ENCODE measurements around the gene PTPRN2.
"Not testable (repeated sequence)": the region's sequence is repeated elsewhere in the genome, so short reads cannot be mapped to it uniquely, and the experiment has no call there.

The PTPRN2 gene

DNA sequence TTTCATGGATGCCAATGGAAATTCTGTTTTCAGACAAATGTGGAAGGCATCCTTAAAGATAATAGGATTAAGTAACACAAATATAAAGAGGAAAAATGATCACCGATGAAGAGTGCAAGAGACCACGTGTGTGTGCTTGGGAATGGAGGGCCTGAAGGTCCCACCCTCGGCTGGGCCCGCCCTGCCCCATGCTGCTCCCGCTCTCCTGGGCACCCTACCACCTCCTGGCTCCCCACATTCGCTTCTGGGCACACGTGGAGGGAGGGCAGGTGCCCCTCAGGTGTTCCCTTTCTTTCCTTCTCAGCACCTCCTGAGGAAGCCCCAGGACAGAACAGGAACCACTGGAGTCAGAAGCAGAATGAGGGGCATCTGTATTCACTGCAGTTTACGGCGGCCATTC, 883.3 kb downstream of the PTPRN2 start:
- DNase-seq, result no peak

DNA sequence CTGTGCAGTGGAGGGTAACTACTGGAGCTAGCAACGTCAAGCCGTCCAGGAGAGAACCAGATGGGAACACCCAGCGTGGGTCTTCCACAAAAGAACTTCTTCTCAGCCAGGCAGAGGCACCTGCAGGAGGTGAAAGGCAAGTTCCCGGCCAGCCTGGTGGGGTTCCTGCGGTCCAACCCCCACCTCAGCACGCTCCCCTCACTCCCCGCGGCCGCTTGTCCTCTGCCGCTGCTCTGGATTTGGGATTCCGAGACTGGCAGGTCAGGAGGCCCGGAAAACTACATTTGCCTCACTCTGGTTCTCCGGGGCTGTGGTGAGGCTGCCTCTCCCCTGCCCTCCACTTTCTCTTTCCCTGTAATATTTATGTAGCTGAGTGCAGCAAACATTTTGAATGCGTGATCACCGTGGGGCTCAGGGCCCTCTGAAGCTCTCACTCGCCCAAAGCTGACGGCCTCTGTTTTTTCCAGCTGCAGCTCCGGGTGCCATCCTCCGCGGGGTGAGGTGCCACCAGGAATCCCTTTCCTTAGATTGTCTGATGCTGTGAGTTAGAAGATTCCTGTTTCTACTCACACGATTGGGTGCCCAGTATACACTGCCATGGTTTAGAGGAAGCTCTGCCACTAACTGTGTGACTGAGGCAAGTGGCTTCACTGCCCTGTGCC, 884.0 kb downstream of the PTPRN2 start:
- no peak for DNase-seq

DNA sequence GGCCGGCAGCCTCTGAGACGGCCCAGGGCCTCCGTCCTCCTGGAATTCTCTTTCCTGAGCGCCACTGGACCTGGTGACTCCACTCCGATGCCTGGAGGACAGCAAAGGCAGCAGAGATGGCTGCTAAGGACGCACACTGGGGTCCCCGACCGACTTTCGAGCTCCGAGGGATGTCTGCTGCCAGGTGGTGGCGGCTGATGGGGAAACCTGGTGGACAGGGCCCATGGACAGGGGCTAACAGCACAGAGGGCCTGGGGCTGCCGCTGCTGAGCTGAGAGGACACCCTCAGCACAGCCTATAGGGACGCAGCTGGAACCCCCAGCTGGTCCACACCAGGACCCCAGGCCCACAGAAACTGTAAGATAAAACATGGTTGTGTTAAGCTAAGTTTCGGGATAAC, 884.5 kb downstream of the PTPRN2 start:
- DNase-seq, result no peak

DNA sequence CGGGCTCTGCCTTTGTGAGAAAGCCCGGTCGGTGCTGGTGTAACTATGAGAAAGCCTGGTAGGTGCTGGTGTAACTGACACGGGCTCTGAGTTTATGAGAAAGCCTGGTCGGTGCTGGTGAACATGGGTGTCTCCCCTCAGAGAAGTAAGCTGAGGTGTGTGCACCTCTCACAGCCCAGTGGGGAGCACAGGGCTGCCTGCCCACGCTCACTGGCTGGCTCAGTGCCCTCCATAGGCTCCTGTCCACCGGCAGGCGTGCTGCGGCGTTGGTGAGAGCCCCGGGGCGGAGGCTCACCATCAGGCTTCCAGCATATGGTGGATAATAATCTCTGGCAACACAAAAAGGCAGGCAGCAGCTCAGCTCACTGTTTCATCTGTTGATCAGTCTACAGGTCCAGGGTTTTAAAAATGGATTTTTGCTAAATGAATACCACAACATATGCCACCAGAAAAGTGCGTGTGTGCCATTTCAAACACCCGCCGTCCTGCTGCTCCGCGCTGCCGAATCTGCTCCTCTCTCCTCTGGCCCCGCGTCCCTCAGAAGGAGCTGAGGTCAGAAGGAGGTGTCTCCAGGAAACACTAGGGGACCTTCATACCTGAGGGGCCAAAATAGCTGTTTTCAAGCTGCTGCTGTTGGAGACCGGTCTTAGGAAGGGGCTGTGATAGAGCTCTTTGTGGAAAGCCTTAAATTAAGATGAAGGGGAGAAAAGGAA, 885.2 kb downstream of the PTPRN2 start:
- peak; percentile 68 for DNase-seq

DNA sequence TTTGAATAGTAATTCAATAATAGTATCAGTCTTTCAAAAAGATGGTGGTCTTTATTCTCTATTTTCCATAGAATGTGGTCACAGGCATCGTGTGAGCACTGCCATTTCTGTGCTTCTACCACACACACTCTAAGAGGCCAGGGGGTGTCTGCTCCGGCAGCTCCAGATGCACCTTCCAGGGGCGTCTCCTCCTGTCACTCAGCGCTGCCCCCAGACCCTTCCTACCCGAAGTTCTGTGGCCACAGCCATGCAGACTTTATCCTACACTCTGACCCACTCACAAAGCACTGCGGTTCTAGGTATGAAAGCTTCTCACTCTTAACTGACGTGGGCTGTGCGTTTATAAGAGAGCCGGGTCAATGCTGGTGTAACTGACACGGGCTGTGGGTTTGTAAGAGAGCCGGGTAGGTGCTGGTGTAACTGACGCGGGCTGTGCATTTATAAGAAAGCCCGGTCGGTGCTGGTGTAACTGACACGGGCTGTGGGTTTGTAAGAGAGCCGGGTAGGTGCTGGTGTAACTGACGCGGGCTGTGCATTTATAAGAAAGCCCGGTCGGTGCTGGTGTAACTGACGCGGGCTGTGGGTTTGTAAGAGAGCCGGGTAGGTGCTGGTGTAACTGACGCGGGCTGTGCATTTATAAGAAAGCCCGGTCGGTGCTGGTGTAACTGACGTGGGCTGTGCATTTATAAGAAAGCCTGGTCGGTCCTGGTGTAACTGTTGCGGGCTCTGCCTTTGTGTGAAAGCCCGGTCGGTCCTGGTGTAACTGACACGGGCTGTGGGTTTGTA, 886.0 kb downstream of the PTPRN2 start:
- not testable (repeated sequence) for DNase-seq

DNA sequence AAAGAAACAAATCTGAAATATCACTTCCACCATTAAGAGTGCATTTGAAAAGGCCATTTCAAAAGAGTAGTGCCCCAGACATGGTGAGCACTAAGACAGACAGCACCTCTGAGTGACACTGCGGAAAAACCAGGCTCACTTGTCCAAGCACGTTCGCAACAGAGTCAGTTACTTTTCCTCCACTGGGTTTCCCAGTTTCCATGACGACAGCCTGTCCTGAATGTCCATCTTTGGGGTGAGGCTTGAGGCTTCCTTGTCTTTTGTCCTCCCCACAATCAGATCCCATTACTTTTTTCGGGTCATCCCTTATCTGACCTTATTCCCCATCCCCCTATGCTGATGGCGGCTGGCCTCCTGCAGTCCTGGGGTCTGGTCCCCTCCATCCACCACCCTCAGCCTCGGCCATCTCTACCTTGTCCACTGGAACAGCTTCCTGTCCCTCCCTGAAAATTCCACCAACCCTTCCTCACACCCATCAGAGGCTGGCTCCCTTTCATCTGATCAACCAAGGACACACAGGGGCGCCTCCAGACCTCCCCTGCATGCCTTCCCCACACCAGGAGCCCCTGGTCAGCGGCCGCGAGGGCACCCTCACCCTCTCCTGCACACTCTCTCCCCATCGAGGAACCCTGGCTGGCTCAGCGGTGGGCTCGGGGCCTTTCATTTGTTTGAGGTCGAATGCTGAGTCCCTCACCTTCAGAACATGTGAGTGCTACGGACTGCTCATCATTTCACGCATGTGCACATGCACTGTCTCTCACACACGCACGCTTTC, 887.2 kb downstream of the PTPRN2 start:
- no peak for DNase-seq

DNA sequence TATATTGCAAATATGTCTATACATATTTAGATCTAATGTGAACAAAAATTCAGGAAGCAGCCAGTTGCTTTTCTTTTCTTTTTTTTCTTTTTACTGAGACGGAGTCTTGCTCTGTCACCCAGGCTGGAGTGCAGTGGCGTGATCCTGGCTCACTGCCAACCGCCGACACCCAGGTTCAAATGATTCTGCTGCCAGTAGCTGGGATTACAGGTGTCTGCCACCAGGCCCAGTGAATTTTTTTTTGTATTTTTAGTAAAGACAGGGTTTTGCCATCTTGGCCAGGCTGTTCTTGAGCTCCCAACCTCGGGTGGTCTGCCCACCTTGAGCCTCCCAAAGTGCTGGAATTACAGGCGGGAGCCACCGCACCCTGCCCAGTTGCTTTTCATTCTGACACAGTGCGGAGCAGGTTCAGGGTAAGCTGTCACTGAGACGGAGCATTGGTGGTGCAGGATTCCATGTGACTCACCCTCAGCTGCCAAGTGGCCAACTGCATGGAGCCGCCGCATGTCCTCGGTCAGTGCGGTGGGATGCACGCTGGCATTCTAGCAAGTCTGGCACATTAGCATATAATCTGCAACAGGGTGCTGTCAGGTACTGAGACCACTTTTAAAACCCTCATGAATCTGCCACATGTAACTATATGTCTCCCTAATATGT, 888.1 kb downstream of the PTPRN2 start:
- no peak for DNase-seq

DNA sequence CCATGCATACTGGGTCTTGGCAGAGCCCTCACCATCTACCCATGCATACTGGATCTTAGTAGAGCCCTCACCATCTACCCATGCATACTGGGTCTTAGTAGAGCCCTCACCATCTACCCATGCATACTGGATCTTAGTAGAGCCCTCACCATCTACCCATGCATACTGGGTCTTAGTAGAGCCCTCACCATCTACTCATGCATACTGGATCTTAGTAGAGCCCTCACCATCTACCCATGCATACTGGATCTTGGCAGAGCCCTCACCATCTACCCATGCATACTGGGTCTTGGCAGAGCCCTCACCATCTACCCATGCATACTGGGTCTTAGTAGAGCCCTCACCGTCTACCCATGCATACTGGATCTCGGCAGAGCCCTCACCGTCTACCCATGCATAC, 890.3 kb downstream of the PTPRN2 start:
- not testable (repeated sequence) for DNase-seq

DNA sequence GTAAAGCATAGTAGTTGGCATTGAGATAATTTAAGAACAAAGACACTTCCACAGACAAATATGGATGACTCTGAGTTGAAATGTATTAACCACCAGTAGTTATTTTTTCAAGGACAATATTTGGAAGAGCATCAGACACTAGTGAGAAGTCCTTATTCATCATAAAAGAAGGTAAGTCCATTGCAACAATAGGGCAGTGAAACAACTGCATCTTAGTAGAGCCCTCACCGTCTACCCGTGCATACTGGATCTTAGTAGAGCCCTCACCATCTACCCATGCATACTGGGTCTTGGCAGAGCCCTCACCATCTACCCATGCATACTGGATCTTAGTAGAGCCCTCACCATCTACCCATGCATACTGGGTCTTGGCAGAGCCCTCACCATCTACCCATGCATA, 892.0 kb downstream of the PTPRN2 start:
- DNase-seq, result not testable (repeated sequence)

DNA sequence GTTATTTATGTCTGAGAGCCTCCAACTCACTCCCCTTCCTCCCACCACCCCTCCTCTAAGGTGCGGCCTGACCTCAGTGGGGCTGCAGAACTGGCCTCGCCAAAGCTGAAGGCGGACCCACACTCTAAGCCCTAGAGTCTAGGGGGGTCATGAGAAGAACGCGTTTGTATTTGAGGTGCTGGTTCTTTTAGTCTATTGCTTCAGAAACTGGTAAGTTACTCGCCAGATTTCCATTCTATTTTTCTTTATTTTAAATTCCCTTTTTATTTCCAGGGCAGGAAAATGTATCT, 893.3 kb downstream of the PTPRN2 start:
- DNase-seq, result no peak

DNA sequence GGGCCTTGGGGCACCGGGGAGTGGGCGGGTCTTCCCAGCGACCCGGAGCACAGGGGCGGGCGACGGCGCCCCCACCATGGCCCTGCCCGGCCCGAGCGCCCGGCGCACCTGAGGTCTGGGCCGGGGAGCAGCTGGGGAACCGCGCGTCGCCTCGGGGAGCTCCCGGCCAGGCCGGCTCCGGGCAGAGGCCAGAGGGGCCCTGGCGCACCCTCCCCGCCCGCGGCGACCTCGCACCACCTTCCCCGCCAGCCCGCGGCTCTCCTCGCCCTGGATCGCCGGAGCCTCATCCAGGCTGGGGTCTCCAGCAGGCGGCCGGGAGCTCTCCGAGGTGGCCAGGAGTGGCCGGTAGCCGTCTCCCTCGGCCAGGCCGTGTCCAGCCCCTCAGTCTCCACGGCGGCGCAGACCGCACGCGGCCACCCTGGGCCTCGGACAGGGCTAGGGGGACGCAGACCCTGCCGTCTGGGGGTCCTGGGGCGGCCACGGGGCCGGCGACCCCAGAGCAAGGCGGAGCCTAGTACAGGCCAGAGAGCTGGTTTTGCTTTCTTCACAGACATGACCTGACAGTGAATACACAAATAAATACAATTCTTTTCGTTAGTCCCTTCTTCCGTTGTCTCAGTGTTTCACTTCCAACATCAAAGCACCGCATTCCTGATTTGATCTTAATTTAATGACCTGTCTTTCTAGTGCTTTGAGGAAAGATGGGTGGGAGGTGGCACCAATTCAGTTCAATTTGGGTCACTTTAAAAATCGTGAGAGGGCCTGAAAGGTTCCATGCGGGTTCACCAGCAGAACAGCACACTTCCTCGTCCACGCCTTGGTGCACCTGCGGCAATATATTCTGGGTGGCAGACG, 893.9 kb downstream of the PTPRN2 start:
- no peak for DNase-seq

DNA sequence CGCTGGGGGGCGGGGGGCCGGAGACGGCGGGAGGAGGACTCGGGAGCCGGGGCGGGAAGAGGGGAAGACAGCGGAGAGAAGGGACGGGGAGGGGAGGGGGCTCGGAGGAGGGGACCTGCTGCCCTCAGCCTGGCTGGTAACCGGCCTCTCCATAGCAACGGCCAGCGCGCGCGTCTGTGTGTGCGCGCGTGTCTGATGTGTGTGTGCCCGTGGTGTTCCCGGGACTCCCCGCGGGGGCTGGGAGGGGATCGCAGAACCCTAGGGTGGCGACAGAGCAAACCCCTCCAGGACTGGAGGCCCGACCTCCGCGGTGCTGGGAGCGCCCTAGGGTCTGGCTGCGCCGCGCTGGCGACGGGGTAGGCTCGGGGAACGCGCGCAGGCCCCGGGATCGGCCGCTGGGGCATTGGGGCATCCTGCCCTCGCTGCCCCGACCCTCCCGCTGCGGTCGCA, 894.5 kb downstream of the PTPRN2 start:
- DNase-seq, result no peak

DNA sequence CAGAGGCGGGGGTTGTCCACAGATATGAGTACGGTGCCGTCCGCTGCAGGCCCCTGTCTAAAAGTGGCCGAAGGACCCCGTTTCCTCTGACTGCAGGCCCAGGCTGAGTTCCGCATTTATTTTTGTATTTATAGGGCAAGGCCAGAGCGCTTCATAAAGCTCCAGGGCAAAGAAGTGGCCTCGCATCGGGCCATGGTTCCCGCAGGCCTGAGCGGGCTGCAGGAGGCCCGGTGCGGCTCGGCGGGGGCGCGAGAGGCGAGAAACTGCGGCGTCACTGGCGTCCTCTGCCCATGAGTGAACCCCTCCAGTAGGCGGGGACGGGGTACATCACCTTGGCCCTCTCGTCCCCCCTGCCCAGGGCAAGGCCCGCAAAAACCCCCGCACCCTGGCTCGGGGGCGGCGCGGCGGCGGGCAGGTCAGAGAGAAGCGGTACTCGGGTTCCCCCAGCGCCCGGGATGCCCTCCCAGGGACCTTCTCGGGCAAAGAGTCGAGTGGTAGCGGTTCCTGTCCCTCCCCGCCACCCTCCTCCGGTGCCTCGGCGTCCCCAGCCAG, 895.1 kb downstream of the PTPRN2 start:
- no peak for DNase-seq

DNA sequence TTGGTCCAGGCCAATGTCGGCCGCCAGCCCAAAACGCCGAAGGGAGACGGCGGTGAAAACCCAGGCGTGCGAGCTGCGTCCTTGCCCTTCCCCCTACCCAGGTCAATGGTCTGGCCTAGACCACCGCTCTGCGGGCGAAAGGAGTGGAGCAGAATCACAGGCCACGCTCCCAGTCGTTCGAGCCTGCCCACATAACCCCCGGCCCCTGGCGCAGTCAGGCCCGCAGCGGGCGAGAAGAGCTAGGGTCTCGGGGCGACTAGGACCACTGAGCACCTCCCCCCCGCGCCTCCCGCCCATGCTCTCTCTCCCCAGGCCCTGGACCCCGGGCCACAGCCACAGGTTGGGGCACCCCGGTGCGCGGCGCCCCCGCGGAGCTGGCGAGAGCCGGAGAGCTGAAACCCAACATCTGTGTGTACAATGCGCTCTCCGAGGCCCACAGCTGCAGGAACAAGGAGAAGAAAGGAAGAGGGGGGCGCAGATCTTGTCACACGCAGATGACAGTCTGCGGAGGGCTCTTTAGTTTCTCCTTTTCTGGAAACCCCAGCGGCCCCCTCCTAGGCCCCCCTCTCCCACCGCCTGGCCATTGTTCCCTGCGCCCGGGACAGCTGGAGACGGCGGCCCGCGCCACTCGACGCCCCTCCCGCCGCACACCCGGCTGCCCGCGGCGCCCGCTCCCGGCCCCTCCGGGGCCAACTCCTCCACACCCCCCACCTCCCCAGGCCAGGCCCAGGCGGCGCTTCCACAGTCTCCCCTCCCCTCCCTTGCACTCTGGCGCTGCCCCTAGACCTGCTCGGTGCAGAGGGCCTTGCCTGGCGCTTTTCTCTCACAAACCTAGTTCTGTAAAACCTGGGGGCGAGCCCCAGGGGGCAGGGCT, 895.8 kb downstream of the PTPRN2 start:
- DNase-seq, result no peak

DNA sequence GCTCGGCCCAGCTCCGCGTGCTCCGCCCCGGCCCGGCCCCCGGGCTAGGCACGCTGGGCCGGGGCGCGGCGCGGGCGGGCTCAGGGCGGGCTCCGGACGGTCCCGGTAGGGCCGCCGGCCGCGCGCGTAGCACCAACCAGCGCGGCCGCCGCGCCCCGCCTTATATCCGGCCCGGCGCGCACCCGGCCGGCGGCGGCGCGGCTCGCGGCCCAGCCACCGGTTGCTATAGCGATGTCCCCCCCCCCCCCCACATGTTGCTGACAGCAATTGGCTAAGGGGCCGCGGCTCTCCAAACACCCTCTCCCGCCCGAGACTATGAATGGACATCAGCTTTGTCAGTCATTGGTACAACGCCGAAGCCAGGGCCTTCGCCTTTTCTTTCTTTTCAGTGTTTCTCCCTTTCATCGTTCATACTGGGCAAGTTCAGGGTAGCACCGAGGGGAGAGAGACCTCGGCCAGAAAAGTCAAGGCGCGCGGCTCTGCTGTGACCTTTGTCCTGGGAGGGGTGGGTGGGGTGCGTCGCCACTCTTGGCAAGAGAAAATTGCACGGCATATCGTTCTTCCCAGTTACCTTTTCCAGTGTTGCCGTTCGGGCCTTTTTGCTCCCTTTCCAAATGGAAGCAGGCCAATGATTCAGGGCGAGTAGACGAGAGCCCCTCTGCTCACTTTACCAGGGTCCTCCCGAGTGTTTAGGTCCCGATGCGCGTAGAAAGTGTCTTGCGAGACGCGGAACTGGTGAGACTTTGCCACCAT, 896.6 kb downstream of the PTPRN2 start:
- no peak for DNase-seq

DNA sequence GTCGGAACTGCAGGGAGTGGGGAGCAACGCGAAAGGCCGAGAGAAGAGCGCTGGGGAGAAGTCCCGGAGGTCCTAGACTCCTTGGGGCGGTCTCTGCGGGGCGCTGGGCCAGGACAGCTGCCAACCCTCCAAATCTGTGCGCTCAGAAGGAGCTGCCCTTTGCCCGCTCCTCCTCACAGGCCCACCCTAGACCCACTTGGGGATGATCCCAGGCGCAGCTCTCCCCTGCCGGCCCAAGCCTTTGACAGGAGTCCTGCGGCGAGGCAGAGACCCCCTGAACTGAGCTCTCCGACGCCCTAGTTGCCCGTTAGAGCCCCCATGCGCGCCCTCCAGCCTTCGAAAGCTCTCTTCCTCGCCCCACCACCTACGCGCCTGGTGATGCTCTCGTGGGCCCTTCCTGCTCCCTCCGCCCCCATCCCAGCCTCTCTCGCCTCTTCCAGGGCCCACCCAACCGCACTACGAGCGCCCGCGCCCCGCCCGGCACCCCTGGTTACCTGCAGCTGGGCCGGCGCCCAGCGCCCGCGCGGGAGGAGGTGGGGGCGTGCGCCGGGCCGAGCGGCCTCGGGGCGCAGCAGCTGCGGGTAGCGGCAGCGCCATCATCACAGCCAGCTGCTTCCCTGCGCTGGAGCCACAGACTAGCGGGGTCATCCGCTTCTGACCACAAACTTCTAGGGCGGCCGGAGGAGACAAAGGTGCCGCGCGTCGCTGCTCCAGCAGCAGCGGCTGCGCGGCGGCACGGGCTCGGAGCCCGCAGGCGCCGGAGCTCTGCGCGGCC, 897.4 kb downstream of the PTPRN2 start:
- no peak for DNase-seq

DNA sequence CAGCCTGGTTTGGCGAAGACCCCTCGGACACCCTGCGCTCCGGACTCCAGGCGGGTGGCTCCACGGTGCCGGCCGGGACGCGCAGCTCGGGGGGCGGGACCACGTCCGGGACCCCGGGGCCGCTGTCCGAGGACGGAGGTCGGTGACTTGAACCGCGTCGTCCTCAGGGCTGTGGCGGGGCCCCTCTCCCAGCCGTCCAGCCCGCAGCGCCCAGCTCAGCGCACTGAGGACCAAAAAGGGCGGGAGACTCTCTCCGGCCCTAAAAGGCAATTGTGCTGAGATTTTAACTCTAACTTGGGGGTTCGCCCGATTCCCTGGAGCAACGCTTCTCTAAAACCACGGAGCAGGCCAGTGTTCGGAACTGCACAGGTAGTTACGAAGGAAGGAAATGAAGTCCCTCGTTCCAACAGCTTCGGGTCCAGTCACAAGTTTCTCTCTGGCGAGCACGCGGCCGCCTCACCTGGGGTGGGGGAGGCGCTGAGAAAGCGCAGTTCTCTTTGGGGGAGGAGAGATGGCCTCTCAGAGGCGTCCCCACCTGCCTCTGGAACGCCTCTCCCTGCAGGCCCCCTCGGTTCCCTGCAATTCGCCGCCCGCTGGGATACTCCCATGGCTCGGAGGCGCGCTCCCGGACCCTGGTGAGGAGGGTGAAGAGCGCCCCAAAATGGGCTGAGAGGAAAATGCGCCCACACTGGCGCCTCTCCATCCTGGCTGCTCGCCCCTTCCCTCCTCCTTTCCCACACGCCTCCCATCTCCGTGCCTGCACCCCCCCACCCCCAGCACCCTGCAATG, 898.2 kb downstream of the PTPRN2 start:
- no peak for DNase-seq
